Lower leg skin (tissue), 4 donors: ENCODE results near the gene OR1F1. TPM values are rescaled to one million over a fixed set of nuclear protein-coding genes. Genes with fewer than 3 reads are reported as not detected.
"Not testable (repeated sequence)": the region's sequence is repeated elsewhere in the genome, so short reads cannot be mapped to it uniquely, and the experiment has no call there.

Source experiments
- DNase-seq, 2 donors: peaks; one replicate each; pipeline ENCODE4 v3.0.0-alpha.2; 2019; ENCODE audit warnings: low spot score in 2 of 2
- H3K4me3 ChIP-seq: fragments of 200-600 bp; sonication (generic); 2 replicates; pipeline ENCODE4 v1.5.1; 2017; ENCODE audit warnings: mild to moderate bottlenecking, low read depth; ENCODE audit not compliant: poor library complexity, severe bottlenecking
- CTCF ChIP-seq, 3 donors: fragments of 450-650 bp; IDR thresholded peaks; one replicate each; pipeline ENCODE4 v1.5.1; 2016; ENCODE audit warnings: antibody characterized with exemption in 3 of 3, mild to moderate bottlenecking in 3 of 3, moderate library complexity in 2 of 3
- POLR2A ChIP-seq, 2 donors: fragments of 450-650 bp; IDR thresholded peaks; one replicate each; pipeline ENCODE4 v1.6.1; 2016 to 2017; ENCODE audit warnings: antibody characterized with exemption in 2 of 2, mild to moderate bottlenecking in 1 of 2, moderate library complexity in 1 of 2
- WGBS, 2 donors: methylation state at CpG; one replicate each; pipeline ENCODE4 v1.1.5; 2018; 5-methylcytosine and 5-hydroxymethylcytosine counted together
- intact Hi-C: fragments of 100-400 bp; cut with DNase I; formaldehyde crosslinking; loops from one replicate; pipeline ENCODE4 v1.15.0; 2023; ENCODE audit warnings: low total_unique reads
- total RNA-seq, 4 donors: library from RNA; depleted of rRNA; stranded (reverse); fragments of >200 nt; gene quantifications; one replicate each; pipeline ENCODE4 v1.1.0, GENCODE V29; 2016

Gene OR1F1
- total RNA-seq, 4 donors from 2014 or later = not detected

- H3K4me3 ChIP-seq = no peak overlapping the region
- DNase-seq = no peak
- TF ChIP-seq POLR2A (IDR thresholded peaks at IDR 0.05) = no peak
- no peak for TF ChIP-seq CTCF (IDR thresholded peaks at IDR 0.05)
- intact Hi-C loops = no loop called here
- 68 to 74% methylated on average over 10 of the region's 10 CpGs for WGBS, 2 donors
Observed at GRCh38 chr16:3195975-3196374, 8.0 kb downstream of the OR1F1 start.

- H3K4me3 ChIP-seq, intact Hi-C loops, DNase-seq: not testable (repeated sequence)
- 40 to 59% methylated on average over 3 of the region's 3 CpGs for WGBS, 2 donors
Observed at GRCh38 chr16:3197694-3198333, 9.8 kb downstream of the OR1F1 start.

GRCh38 chr16:3198334-3199072, 10.5 kb downstream of the OR1F1 start:
- no peak for DNase-seq
- H3K4me3 ChIP-seq = no peak overlapping the region
- no peak for TF ChIP-seq CTCF (IDR thresholded peaks at IDR 0.05)
- TF ChIP-seq POLR2A (IDR thresholded peaks at IDR 0.05) = no peak
- intact Hi-C loops = no loop called here
- 81 to 83% methylated on average over 13 of the region's 13 CpGs for WGBS, 2 donors

- DNase-seq = no peak
- WGBS, 2 donors = 69 to 76% methylated on average over 6 of the region's 6 CpGs
Observed at GRCh38 chr16:3202903-3203539, 15.0 kb downstream of the OR1F1 start.

GRCh38 chr16:3205939-3206338, 17.9 kb downstream of the OR1F1 start:
- DNase-seq, H3K4me3 ChIP-seq, intact Hi-C loops: not testable (repeated sequence)
- WGBS, 2 donors = 55 to 66% methylated on average over 3 of the region's 3 CpGs

More at GRCh38 chr16:3202903-3203539, 15.0 kb downstream of the OR1F1 start:
- TF ChIP-seq POLR2A (IDR thresholded peaks at IDR 0.05) (no peak), CTCF (IDR thresholded peaks at IDR 0.05) (no peak)
- intact Hi-C loops = no loop called here
- no peak overlapping the region for H3K4me3 ChIP-seq

- WGBS, 2 donors = 65 to 67% methylated on average over 17 to 19 of the region's 19 CpGs
- DNase-seq = no peak
- intact Hi-C loops = no loop called here
- H3K4me3 ChIP-seq = no peak overlapping the region
- TF ChIP-seq POLR2A (IDR thresholded peaks at IDR 0.05) = no peak
- TF ChIP-seq CTCF (IDR thresholded peaks at IDR 0.05) = no peak
Observed at GRCh38 chr16:3207086-3207953, 19.3 kb downstream of the OR1F1 start.
